Measurements from ENCODE around the gene GPR137. TPM values are rescaled to one million over a fixed set of nuclear protein-coding genes. Genes with fewer than 3 reads are reported as not detected.
A peak's percentile ranks its signal among the peaks of the same experiment; 100 is the strongest.

Gene GPR137
- total RNA-seq, 2 experiments from 2014 or later = 23.6 to 27.2 TPM

- H3K27ac Mint-ChIP-seq = no peak overlapping the region
- CTCF ChIA-PET = interaction anchor here (1.3 kb wide), 2 partner anchors 36 to 40 kb away, joined by 4 to 5 read pairs; no protein-coding TSS in a partner anchor
- intact Hi-C loops (cut with DNase I, micrococcal nuclease) = no loop called here
- no peak for ATAC-seq
- no peak for DNase-seq
- H3K4me1 Mint-ChIP-seq = peaks cover 22% of the 10 kb centered on the region
- no peak overlapping the region for H3K4me3 Mint-ChIP-seq
- no peaks in the 10 kb centered on the region for H3K27me3 Mint-ChIP-seq
- no peaks in the 10 kb centered on the region for H3K9me3 Mint-ChIP-seq (ENCODE audit: low read depth)
- POLR2A ChIA-PET = no interaction called here
- H3K36me3 Mint-ChIP-seq (ENCODE audit: low read depth) = peaks cover 10% of the 10 kb centered on the region
These were observed 21.2 kb upstream of the GPR137 start for GRCh38 chr11:64264371-64264852.

GRCh38 chr11:64265176-64266160 lies 20.2 kb upstream of the GPR137 start:
- H3K4me3 Mint-ChIP-seq = no peak overlapping the region
- no peak for DNase-seq
- H3K27me3 Mint-ChIP-seq = no peaks in the 10 kb centered on the region
- intact Hi-C loops (cut with DNase I, micrococcal nuclease) = no loop called here
- no peaks in the 10 kb centered on the region for H3K9me3 Mint-ChIP-seq (ENCODE audit: low read depth)
- POLR2A ChIA-PET = no interaction called here
- H3K36me3 Mint-ChIP-seq (ENCODE audit: low read depth) = peaks cover 11% of the 10 kb centered on the region
- no peak for ATAC-seq
- H3K27ac Mint-ChIP-seq = no peak overlapping the region
- peaks cover 12% of the 10 kb centered on the region for H3K4me1 Mint-ChIP-seq
- CTCF ChIA-PET = interaction anchor here (0.5 to 1.3 kb wide), 3 partner anchors 16 to 39 kb away, joined by 4 to 5 read pairs (median 4); no protein-coding TSS in a partner anchor

GRCh38 chr11:64266339-64266738 lies 19.3 kb upstream of the GPR137 start:
- Mint-ChIP-seq H3K27me3 (no peaks in the 10 kb centered on the region), H3K4me3 (no peak overlapping the region), H3K4me1 (peaks cover 12% of the 10 kb centered on the region), H3K36me3 (ENCODE audit: low read depth) (peaks cover 11% of the 10 kb centered on the region), H3K9me3 (ENCODE audit: low read depth) (no peaks in the 10 kb centered on the region), H3K27ac (no peak overlapping the region)
- CTCF ChIA-PET = interaction anchor here (6.6 kb wide), 1 partner anchor 36 kb away, joined by 55 read pairs; the partner anchor contains the start of gene ESRRA
- intact Hi-C loops (cut with DNase I, micrococcal nuclease) = no loop called here
- no peak for DNase-seq
- POLR2A ChIA-PET = no interaction called here
- ATAC-seq = no peak

DNA sequence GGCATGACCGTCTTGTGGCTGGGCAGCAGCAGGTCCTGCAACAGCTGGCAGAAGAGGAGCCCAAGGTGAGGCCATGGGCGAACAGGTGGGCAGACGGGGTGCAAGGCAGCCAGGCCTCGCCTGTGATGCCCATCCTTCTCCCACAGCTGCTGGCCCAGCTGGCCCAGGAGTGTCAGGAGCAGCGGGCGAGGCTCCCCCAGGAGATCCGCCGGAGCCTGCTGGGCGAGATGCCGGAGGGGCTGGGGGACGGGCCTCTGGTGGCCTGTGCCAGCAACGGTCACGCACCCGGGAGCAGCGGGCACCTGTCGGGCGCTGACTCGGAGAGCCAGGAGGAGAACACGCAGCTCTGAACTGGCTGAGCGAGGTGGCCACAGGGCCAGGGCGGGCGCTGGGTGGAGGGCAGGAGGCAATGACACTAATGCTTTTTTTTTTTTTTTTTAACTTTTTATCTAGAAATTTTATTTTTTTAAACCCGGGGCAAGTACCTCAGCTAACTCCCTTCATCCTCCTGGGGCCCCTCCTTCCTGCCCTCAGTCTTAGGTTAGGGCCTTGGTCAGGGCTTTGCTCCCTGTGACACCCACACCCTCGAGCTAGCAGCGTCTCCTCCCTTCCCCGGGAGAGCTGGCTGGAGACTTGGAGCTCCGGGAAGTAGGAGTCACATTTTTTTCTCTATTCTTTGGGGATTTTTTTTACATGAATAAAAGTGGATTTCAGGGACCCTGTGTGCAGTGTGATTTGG lies 18.3 kb upstream of the GPR137 start:
- H3K27me3 Mint-ChIP-seq = no peaks in the 10 kb centered on the region
- intact Hi-C loops (cut with DNase I, micrococcal nuclease) = no loop called here
- CTCF ChIA-PET = interaction anchor here (0.6 to 6.6 kb wide), 6 partner anchors 11 to 1254 kb away, joined by 3 to 55 read pairs (median 3); partner anchors contain the start of gene ESRRA
- ATAC-seq = no peak
- peaks cover 18% of the 10 kb centered on the region for H3K4me1 Mint-ChIP-seq
- no peak overlapping the region for H3K27ac Mint-ChIP-seq
- H3K36me3 Mint-ChIP-seq (ENCODE audit: low read depth) = peaks cover 11% of the 10 kb centered on the region
- no peak overlapping the region for H3K4me3 Mint-ChIP-seq
- POLR2A ChIA-PET = interaction anchor here (0.6 kb wide), 1 partner anchor 59 kb away, joined by 3 read pairs; no protein-coding TSS in a partner anchor
- no peak for DNase-seq
- no peaks in the 10 kb centered on the region for H3K9me3 Mint-ChIP-seq (ENCODE audit: low read depth)

GRCh38 chr11:64268025-64268892 lies 17.4 kb upstream of the GPR137 start:
- H3K36me3 Mint-ChIP-seq (ENCODE audit: low read depth) = peaks cover 10% of the 10 kb centered on the region
- ATAC-seq = no peak
- no peaks in the 10 kb centered on the region for H3K9me3 Mint-ChIP-seq (ENCODE audit: low read depth)
- DNase-seq = no peak
- H3K27ac Mint-ChIP-seq = peak overlapping the region; percentile 96
- H3K4me3 Mint-ChIP-seq = peak overlapping the region; percentile 98
- ChIA-PET POLR2A (interaction anchor here (0.6 to 1.1 kb wide), 2 partner anchors 49 to 62 kb away, joined by 5 to 6 read pairs; partner anchors contain the start of genes FERMT3, PRDX5 and TRMT112), CTCF (interaction anchor here (0.6 to 6.6 kb wide), 11 partner anchors 12 to 620 kb away, joined by 3 to 55 read pairs (median 3); partner anchors contain the start of genes ESRRA, NUDT22, PRDX5 and TRPT1)
- no peaks in the 10 kb centered on the region for H3K27me3 Mint-ChIP-seq
- H3K4me1 Mint-ChIP-seq = peaks cover 19% of the 10 kb centered on the region
- intact Hi-C loops (cut with DNase I, micrococcal nuclease) = no loop called here

GRCh38 chr11:64268893-64269539 lies 16.6 kb upstream of the GPR137 start:
- Mint-ChIP-seq H3K27me3 (no peaks in the 10 kb centered on the region), H3K36me3 (ENCODE audit: low read depth) (peaks cover 10% of the 10 kb centered on the region), H3K4me3 (peak overlapping the region; percentile 98), H3K27ac (peak overlapping the region; percentile 96), H3K9me3 (ENCODE audit: low read depth) (no peaks in the 10 kb centered on the region), H3K4me1 (peaks cover 19% of the 10 kb centered on the region)
- DNase-seq (peak; percentile 71), ATAC-seq (peak; percentile 9)
- intact Hi-C loops (cut with DNase I, micrococcal nuclease) = loop anchor here (1.0 kb wide), 4 partner anchors 18 to 71 kb away; partner anchors contain the start of genes NUDT22 (in 2 of the 2), PLCB3 (in 2 of the 2), TRPT1 (in 2 of the 2) and CCDC88B (in 1 of the 2)
- POLR2A ChIA-PET = interaction anchor here (0.6 to 1.5 kb wide), 5 partner anchors 15 to 63 kb away, joined by 3 to 6 read pairs (median 5); partner anchors contain the start of genes BAD, FERMT3, FKBP2 and PRDX5
- CTCF ChIA-PET = interaction anchor here (0.7 to 6.6 kb wide), 8 partner anchors 15 to 49 kb away, joined by 3 to 55 read pairs (median 6); partner anchors contain the start of genes ESRRA, NUDT22, PRDX5 and TRPT1

GRCh38 chr11:64269540-64270220 lies 16.0 kb upstream of the GPR137 start:
- no peaks in the 10 kb centered on the region for H3K27me3 Mint-ChIP-seq
- peak overlapping the region; percentile 98 for H3K4me3 Mint-ChIP-seq
- ATAC-seq (peak; percentile 82), DNase-seq (peak; percentile 98)
- peaks cover 19% of the 10 kb centered on the region for H3K4me1 Mint-ChIP-seq
- H3K36me3 Mint-ChIP-seq (ENCODE audit: low read depth) = peaks cover 10% of the 10 kb centered on the region
- no peaks in the 10 kb centered on the region for H3K9me3 Mint-ChIP-seq (ENCODE audit: low read depth)
- ChIA-PET POLR2A (interaction anchor here (0.7 to 2.7 kb wide), 7 partner anchors 15 to 48 kb away, joined by 3 to 18 read pairs (median 3); partner anchors contain the start of genes BAD, FKBP2, PRDX5 and TRMT112), CTCF (interaction anchor here (0.6 to 6.6 kb wide), 8 partner anchors 15 to 65 kb away, joined by 3 to 55 read pairs (median 6); partner anchors contain the start of genes BAD and ESRRA)
- intact Hi-C loops (cut with DNase I, micrococcal nuclease) = loop anchor here (1.0 kb wide), 13 partner anchors 16 to 295 kb away; partner anchors contain the start of genes ESRRA (in 2 of the 2), GPR137 (in 2 of the 2), NUDT22 (in 2 of the 2) and PLCB3 (in 2 of the 2)
- H3K27ac Mint-ChIP-seq = peak overlapping the region; percentile 95

GRCh38 chr11:64275031-64275800 lies 10.4 kb upstream of the GPR137 start:
- Mint-ChIP-seq H3K9me3 (ENCODE audit: low read depth) (no peaks in the 10 kb centered on the region), H3K4me1 (peaks cover 6% of the 10 kb centered on the region), H3K36me3 (ENCODE audit: low read depth) (peaks cover 1% of the 10 kb centered on the region), H3K27ac (no peak overlapping the region), H3K4me3 (no peak overlapping the region), H3K27me3 (no peaks in the 10 kb centered on the region)
- CTCF ChIA-PET = interaction anchor here (0.6 kb wide), 2 partner anchors 109 to 721 kb away, joined by 3 read pairs; partner anchors contain the start of gene MACROD1
- DNase-seq (no peak), ATAC-seq (no peak)
- POLR2A ChIA-PET = interaction anchor here (0.6 kb wide), 1 partner anchor 26 kb away, joined by 4 read pairs; no protein-coding TSS in a partner anchor
- intact Hi-C loops (cut with DNase I, micrococcal nuclease) = no loop called here

All from activated CD4-positive, alpha-beta T cell treated with anti-CD3 and anti-CD28 coated beads for 36 hours (primary cell).